GM20000 (cell line): ENCODE measurements around the gene CABP7.

ENCODE experiments used
- DNase-seq: peaks from one replicate; pipeline ENCODE4 v3.0.0; 2012; ENCODE audit warnings: low spot score
- CTCF ChIP-seq: IDR thresholded peaks from 2 replicates; pipeline ENCODE4 v1.5.1; 2012; ENCODE audit warnings: mild to moderate bottlenecking, control low read depth; ENCODE audit errors: extremely low read depth, missing control alignments

The CABP7 gene

GRCh38 chr22:29689206-29689879 is 30.5 kb upstream of the CABP7 start:
- TF ChIP-seq CTCF, result no peak
- DNase-seq, result no peak

GRCh38 chr22:29689880-29690213 is 30.0 kb upstream of the CABP7 start:
- no peak for DNase-seq

GRCh38 chr22:29690476-29690875 is 29.3 kb upstream of the CABP7 start:
- no peak for DNase-seq
- TF ChIP-seq CTCF, result no peak

More at GRCh38 chr22:29689880-29690213, 30.0 kb upstream of the CABP7 start:
- TF ChIP-seq CTCF, result no peak

GRCh38 chr22:29691636-29692326 is 28.0 kb upstream of the CABP7 start:
- no peak for TF ChIP-seq CTCF
- no peak for DNase-seq

- TF ChIP-seq CTCF, result no peak
- DNase-seq, result no peak
Measured at GRCh38 chr22:29692327-29692640, 27.5 kb upstream of the CABP7 start.

GRCh38 chr22:29693161-29693560 is 26.6 kb upstream of the CABP7 start:
- TF ChIP-seq CTCF, result no peak
- no peak for DNase-seq

- no peak for TF ChIP-seq CTCF
- no peak for DNase-seq
Measured at GRCh38 chr22:29693671-29694070, 26.1 kb upstream of the CABP7 start.
